Subcutaneous abdominal adipose tissue (tissue), 5 donors: ENCODE results near the gene IER3.
A peak's percentile ranks its signal among the peaks of the same experiment; 100 is the strongest.

ENCODE experiments used
- H3K27ac ChIP-seq: one replicate; pipeline ENCODE4 v1.7.0; 2013; ENCODE audit warnings: low read depth, mild to moderate bottlenecking, inconsistent platforms, low read length, moderate library complexity
- H3K27me3 ChIP-seq, 5 donors: one replicate each; pipeline ENCODE4 v1.7.0; 2013; ENCODE audit warnings: low read length in 5 of 5, inconsistent platforms in 1 of 5; ENCODE audit not compliant: control insufficient read depth in 5 of 5, insufficient read depth in 4 of 5
- H3K36me3 ChIP-seq, 5 donors: one replicate each; pipeline ENCODE4 v1.7.0; 2013; ENCODE audit warnings: low read length in 5 of 5; ENCODE audit not compliant: control insufficient read depth in 5 of 5, insufficient read depth in 5 of 5
- H3K4me1 ChIP-seq, 5 donors: one replicate each; pipeline ENCODE4 v1.7.0; 2013; ENCODE audit warnings: low read length in 5 of 5, mild to moderate bottlenecking in 3 of 5, moderate library complexity in 1 of 5; ENCODE audit not compliant: control insufficient read depth in 5 of 5, insufficient read depth in 5 of 5
- H3K4me3 ChIP-seq, 5 donors: one replicate each; pipeline ENCODE4 v1.7.0; 2013; ENCODE audit warnings: low read length in 5 of 5, low read depth in 1 of 5
- H3K9ac ChIP-seq, 5 donors: one replicate each; pipeline ENCODE4 v1.7.0; 2013; ENCODE audit warnings: low read length in 5 of 5, mild to moderate bottlenecking in 4 of 5, moderate library complexity in 3 of 5
- H3K9me3 ChIP-seq, 5 donors: one replicate each; pipeline ENCODE4 v1.7.0; 2013; ENCODE audit warnings: low read length in 5 of 5; ENCODE audit not compliant: control insufficient read depth in 5 of 5
- donor health status: healthy.
- donor health status: healthy.
- donor health status: healthy.
- donor health status: healthy.
- donor health status: healthy.

The IER3 gene

DNA sequence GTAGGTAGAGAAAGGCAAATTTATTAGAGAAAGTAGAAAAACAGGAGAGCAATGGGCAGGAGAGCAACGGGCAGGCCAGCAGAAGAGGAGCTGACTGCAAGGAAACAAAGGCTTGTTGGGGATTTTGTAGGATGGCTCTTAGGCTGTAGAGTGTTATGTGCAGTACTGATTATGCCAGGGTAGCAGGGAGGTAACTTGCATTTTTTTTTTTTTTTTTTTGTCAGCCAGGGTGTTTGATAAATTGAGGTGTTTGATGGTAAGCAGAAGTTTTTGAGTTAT lies 36.2 kb upstream of the IER3 start:
- Histone ChIP-seq H3K36me3 (no peaks in the 10 kb centered on the region), H3K27me3 (no peaks in the 10 kb centered on the region), H3K27ac (peak overlapping the region; percentile 85), H3K4me1 (peaks cover 14 to 51% (median 45%) of the 10 kb centered on the region in 5 donors), H3K4me3 (no peak overlapping the region), H3K9ac (no peak overlapping the region), H3K9me3 (no peaks in the 10 kb centered on the region)

GRCh38 chr6:30779850-30780641 lies 35.7 kb upstream of the IER3 start:
- H3K9me3 ChIP-seq = no peaks in the 10 kb centered on the region
- peak overlapping the region in 1 of 5 donors; percentile 56 for H3K9ac ChIP-seq
- peak overlapping the region in 2 of 5 donors; percentile 4 to 26 for H3K4me3 ChIP-seq
- H3K4me1 ChIP-seq = peaks cover 14 to 51% (median 45%) of the 10 kb centered on the region in 5 donors
- H3K27me3 ChIP-seq = no peaks in the 10 kb centered on the region
- peak overlapping the region; percentile 85 for H3K27ac ChIP-seq
- no peaks in the 10 kb centered on the region for H3K36me3 ChIP-seq

DNA sequence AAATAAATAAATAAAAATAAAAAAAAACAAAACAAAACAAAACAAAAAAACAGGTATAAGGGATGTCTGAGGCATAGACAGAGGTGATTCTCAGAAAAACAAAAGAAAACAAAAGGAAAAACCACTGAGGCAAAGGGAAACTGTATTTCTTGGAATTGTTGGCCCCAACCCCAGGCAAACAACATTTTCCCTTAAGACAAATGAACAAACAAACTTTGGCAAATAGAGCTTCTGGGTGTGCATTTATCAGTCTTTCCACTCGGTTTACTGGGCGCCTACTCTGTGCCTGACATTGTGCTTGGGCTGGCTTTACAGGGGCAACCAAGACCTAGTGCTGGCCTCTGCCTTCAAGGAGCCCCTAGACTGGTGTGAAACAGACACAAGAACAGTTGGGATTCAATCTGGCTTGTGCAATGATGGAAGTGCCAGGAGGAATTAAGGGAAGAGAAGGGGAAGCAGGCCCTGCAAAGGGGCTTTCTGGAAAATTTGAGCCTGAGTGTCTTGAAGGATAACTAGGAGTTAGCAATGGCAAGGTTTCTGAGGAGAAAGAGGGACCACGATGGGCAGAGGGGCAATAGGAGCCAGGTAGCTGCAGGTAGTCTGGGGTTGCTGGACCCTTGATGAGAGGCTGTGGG lies 33.8 kb upstream of the IER3 start:
- Histone ChIP-seq H3K4me3 (no peak overlapping the region), H3K9me3 (no peaks in the 10 kb centered on the region), H3K27ac (no peak overlapping the region), H3K27me3 (no peaks in the 10 kb centered on the region), H3K36me3 (no peaks in the 10 kb centered on the region), H3K9ac (peak overlapping the region in 1 of 5 donors; percentile 53), H3K4me1 (peaks cover 14 to 51% (median 45%) of the 10 kb centered on the region in 5 donors)

DNA sequence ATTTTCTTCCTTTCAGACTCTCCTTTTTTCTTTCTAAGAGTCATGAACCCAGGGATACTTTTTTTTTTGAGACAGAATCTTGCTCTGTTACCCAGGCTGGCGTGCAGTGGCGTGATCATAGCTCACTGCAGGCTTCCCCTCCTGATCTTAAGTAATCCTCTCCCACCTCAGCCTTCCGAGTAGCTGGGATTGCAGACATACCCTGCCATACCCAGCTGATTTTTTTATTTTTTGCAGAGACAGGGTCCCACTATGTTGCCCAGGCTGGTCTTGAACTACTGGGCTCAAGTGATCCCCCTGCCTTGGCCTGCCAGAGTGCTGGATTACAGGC lies 32.8 kb upstream of the IER3 start:
- H3K27me3 ChIP-seq = no peaks in the 10 kb centered on the region
- peaks cover 14 to 41% (median 39%) of the 10 kb centered on the region in 5 donors for H3K4me1 ChIP-seq
- no peaks in the 10 kb centered on the region for H3K36me3 ChIP-seq
- H3K9ac ChIP-seq = no peak overlapping the region
- no peak overlapping the region for H3K27ac ChIP-seq
- H3K4me3 ChIP-seq = no peak overlapping the region
- no peaks in the 10 kb centered on the region for H3K9me3 ChIP-seq

GRCh38 chr6:30776390-30777154 lies 32.2 kb upstream of the IER3 start:
- Histone ChIP-seq H3K27me3 (no peaks in the 10 kb centered on the region), H3K4me3 (no peak overlapping the region), H3K27ac (no peak overlapping the region), H3K4me1 (peaks cover 10 to 36% (median 33%) of the 10 kb centered on the region in 5 donors), H3K9ac (no peak overlapping the region), H3K9me3 (no peaks in the 10 kb centered on the region), H3K36me3 (no peaks in the 10 kb centered on the region)

DNA sequence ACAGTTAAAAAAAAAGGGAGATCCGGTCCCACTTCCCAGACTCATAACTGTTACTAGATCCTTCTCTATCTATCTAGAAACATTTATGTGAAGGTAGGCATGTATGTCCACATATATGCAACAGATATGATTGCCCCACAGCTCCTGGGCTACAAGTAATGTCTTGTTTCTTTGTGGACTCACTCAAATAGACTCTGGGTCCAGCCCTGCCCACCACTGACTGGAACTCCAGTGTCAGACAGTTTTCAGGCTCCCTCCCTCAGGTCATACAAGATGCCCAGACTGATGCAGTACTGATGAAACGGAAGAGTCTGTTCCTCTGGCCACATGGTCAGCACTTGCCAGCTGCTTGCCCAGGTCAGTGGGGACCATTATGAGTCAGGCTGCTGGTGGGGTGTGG lies 30.8 kb upstream of the IER3 start:
- no peaks in the 10 kb centered on the region for H3K36me3 ChIP-seq
- H3K9me3 ChIP-seq = no peaks in the 10 kb centered on the region
- H3K4me1 ChIP-seq = peaks cover 4 to 21% (median 19%) of the 10 kb centered on the region in 5 donors
- H3K4me3 ChIP-seq = no peak overlapping the region
- no peaks in the 10 kb centered on the region for H3K27me3 ChIP-seq
- H3K9ac ChIP-seq = no peak overlapping the region
- no peak overlapping the region for H3K27ac ChIP-seq

GRCh38 chr6:30774701-30775100 lies 30.4 kb upstream of the IER3 start:
- Histone ChIP-seq H3K27me3 (no peaks in the 10 kb centered on the region), H3K9ac (no peak overlapping the region), H3K4me3 (no peak overlapping the region), H3K36me3 (no peaks in the 10 kb centered on the region), H3K9me3 (no peaks in the 10 kb centered on the region), H3K4me1 (peaks cover 3 to 21% (median 17%) of the 10 kb centered on the region in 5 donors), H3K27ac (no peak overlapping the region)

DNA sequence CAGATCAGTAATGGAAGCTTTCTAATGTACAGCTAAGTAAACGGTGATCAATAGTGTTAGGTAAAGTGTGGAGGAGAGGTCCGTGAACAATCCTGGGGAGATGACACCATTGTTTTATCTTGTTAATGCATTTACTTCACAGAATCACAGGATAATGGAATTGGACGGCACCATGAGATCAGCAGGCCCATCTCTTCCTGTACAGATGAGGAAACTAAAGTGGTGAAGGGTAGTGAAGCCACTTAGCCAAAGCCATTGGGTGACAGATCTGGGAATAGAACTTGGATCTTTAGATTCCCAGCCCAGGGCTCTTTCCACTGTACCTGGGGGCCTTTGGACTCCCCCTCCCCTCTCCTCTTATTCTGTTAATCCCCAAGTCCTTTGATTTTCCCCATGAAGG lies 26.2 kb upstream of the IER3 start:
- Histone ChIP-seq H3K9me3 (no peaks in the 10 kb centered on the region), H3K36me3 (no peaks in the 10 kb centered on the region), H3K27ac (no peak overlapping the region), H3K27me3 (no peaks in the 10 kb centered on the region), H3K4me1 (peaks cover 5 to 17% (median 10%) of the 10 kb centered on the region in 5 donors), H3K9ac (no peak overlapping the region), H3K4me3 (no peak overlapping the region)

DNA sequence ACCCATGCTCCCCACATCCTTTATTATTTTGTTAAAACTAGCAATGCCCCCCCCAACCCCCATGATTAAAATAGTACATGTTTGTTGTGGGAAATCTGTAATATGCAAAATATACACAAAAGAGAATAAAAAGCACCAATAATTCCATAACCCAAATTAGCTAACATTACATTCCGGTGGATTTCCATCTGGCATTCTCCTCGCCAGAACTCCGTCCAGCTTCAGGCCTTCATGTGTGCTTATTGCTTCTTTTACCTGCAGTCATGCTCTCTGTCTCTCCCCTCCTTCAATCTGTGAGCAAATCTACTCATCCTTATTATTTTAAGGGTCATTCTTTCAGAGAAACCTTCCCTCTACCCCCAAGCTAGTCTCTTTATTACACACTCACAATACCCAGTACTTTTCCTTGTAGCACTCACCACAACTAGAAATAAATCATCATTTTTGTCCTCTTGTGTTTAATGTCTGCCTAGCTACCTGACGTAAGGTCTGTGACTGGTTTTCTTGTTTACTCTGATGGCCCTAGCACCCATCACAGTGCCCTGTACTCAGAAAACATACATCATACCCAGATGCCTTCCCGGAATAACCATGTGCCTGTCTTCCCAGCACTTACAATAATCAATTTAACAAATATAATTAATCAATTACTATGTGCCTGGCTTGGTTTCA lies 25.6 kb upstream of the IER3 start:
- Histone ChIP-seq H3K9me3 (no peaks in the 10 kb centered on the region), H3K27me3 (no peaks in the 10 kb centered on the region), H3K4me3 (no peak overlapping the region), H3K27ac (no peak overlapping the region), H3K4me1 (peaks cover 5 to 17% (median 10%) of the 10 kb centered on the region in 5 donors), H3K36me3 (no peaks in the 10 kb centered on the region), H3K9ac (no peak overlapping the region)
